DND-41 (cell line): Measurements from ENCODE around the gene CHST3.
A peak's percentile ranks its signal among the peaks of the same experiment; 100 is the strongest.

Experiments
- ATAC-seq: fragments of 200-7000 bp; cut with Tn5 transposase; 3 replicates; pipeline ENCODE4 v1.9.1; 2021; ENCODE audit warnings: low read depth; ENCODE audit not compliant: insufficient read depth
- DNase-seq: peaks from one replicate; pipeline ENCODE4 v3.0.0-alpha.2; 2020
- H2AFZ ChIP-seq: 2 replicates; pipeline ENCODE4 v1.6.0; 2012; ENCODE audit warnings: low read depth, low read length
- H3K27ac ChIP-seq: 2 replicates; pipeline ENCODE4 v1.5.1; 2012; ENCODE audit warnings: low read length, inconsistent platforms
- H3K27me3 ChIP-seq: fragments of 200-600 bp; sonication (generic); 2 replicates; pipeline ENCODE4 v1.6.0; 2012; ENCODE audit warnings: low read length, mild to moderate bottlenecking, inconsistent platforms; ENCODE audit not compliant: insufficient read depth, poor library complexity
- H3K36me3 ChIP-seq: 2 replicates; pipeline ENCODE4 v1.5.1; 2012; ENCODE audit warnings: low read length, inconsistent platforms; ENCODE audit not compliant: insufficient read depth
- H3K4me1 ChIP-seq: 2 replicates; pipeline ENCODE4 v1.5.1; 2012; ENCODE audit warnings: mild to moderate bottlenecking, low read length; ENCODE audit not compliant: insufficient read depth
- H3K4me2 ChIP-seq: 2 replicates; pipeline ENCODE4 v1.6.0; 2012; ENCODE audit warnings: mild to moderate bottlenecking, moderate library complexity, low read length, inconsistent platforms; ENCODE audit not compliant: insufficient read depth
- H3K4me3 ChIP-seq, 2 experiments: fragments of 200-600 bp in 1 of 2; shearing (Covaris generic) in 1 of 2; 2 replicates each; pipeline ENCODE4 v1.5.1; 2012 to 2016; ENCODE audit warnings: inconsistent platforms in 2 of 2, low read length in 2 of 2, mild to moderate bottlenecking in 2 of 2, low read depth in 1 of 2, moderate library complexity in 1 of 2
- H3K79me2 ChIP-seq: 2 replicates; pipeline ENCODE4 v1.6.0; 2012; ENCODE audit warnings: low read length, inconsistent platforms; ENCODE audit not compliant: insufficient read depth
- H3K9ac ChIP-seq: 2 replicates; pipeline ENCODE4 v1.6.0; 2012; ENCODE audit warnings: low read depth, mild to moderate bottlenecking, inconsistent platforms, low read length, moderate library complexity
- H3K9me3 ChIP-seq: 2 replicates; pipeline ENCODE4 v1.5.1; 2012; ENCODE audit warnings: low read length, moderate library complexity, mild to moderate bottlenecking, inconsistent platforms; ENCODE audit not compliant: insufficient read depth, severe bottlenecking
- H4K20me1 ChIP-seq: 2 replicates; pipeline ENCODE4 v1.6.0; 2012; ENCODE audit warnings: low read length; ENCODE audit not compliant: insufficient read depth
- EZH2 ChIP-seq: IDR thresholded peaks from 3 replicates; pipeline ENCODE4 v1.6.1; 2012; ENCODE audit warnings: borderline replicate concordance, low read depth, mild to moderate bottlenecking, moderate library complexity, low read length, inconsistent platforms; ENCODE audit not compliant: severe bottlenecking
- TF ChIP-seq, protein P1 (sequence below): IDR thresholded peaks from 2 replicates; pipeline ENCODE4 v1.5.1; 2012; ENCODE audit warnings: borderline replicate concordance, low read length, moderate library complexity, mild to moderate bottlenecking; ENCODE audit not compliant: poor library complexity, severe bottlenecking; ENCODE audit errors: extremely low read depth

The CHST3 gene

GRCh38 chr10:71969929-71970328 lies 5.7 kb downstream of the CHST3 start:
- no peak for DNase-seq
- Histone ChIP-seq H3K4me1 (no peaks in the 10 kb centered on the region), H3K9me3 (no peaks in the 10 kb centered on the region), H2AFZ (no peak overlapping the region), H3K9ac (no peak overlapping the region), H3K4me3 (no peak overlapping the region), H3K4me2 (no peak overlapping the region), H3K36me3 (no peaks in the 10 kb centered on the region), H3K79me2 (no peaks in the 10 kb centered on the region), H3K27ac (no peak overlapping the region), H3K27me3 (peaks cover 7% of the 10 kb centered on the region), H4K20me1 (no peaks in the 10 kb centered on the region)
- TF ChIP-seq, protein P1, sequence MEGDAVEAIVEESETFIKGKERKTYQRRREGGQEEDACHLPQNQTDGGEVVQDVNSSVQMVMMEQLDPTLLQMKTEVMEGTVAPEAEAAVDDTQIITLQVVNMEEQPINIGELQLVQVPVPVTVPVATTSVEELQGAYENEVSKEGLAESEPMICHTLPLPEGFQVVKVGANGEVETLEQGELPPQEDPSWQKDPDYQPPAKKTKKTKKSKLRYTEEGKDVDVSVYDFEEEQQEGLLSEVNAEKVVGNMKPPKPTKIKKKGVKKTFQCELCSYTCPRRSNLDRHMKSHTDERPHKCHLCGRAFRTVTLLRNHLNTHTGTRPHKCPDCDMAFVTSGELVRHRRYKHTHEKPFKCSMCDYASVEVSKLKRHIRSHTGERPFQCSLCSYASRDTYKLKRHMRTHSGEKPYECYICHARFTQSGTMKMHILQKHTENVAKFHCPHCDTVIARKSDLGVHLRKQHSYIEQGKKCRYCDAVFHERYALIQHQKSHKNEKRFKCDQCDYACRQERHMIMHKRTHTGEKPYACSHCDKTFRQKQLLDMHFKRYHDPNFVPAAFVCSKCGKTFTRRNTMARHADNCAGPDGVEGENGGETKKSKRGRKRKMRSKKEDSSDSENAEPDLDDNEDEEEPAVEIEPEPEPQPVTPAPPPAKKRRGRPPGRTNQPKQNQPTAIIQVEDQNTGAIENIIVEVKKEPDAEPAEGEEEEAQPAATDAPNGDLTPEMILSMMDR: no peak
- TF ChIP-seq EZH2: no peak
- no peak for ATAC-seq

DNA sequence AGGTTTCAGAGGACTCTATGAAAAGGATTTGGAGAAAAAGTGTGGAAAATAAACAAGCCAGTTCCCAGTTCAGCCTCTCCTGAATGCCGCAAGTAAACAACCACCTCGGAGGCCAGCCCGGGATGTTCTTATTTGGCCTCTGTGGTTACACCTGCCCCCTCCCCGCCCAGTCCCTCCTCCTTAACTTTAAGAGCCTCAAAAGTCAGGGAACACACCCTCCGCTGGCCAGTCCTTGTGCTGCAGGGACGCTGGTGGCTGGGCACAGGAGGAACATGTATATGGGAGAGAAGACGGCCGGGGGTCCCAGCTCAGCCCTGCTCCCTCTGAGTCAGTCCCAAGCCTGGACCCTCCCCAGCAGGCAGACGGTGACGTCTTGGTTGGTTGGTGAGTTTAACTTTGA lies 6.1 kb downstream of the CHST3 start:
- H3K36me3 ChIP-seq: no peaks in the 10 kb centered on the region
- peak; percentile 35; the same call in 1 of the 3 replicates for ATAC-seq
- no peak overlapping the region for H3K4me3 ChIP-seq
- peaks cover 7% of the 10 kb centered on the region for H3K27me3 ChIP-seq
- H3K79me2 ChIP-seq: no peaks in the 10 kb centered on the region
- H4K20me1 ChIP-seq: no peaks in the 10 kb centered on the region
- no peak overlapping the region for H3K27ac ChIP-seq
- DNase-seq: no peak
- H3K9me3 ChIP-seq: no peaks in the 10 kb centered on the region
- no peaks in the 10 kb centered on the region for H3K4me1 ChIP-seq
- H3K9ac ChIP-seq: no peak overlapping the region
- H2AFZ ChIP-seq: no peak overlapping the region
- TF ChIP-seq, protein P1: peak; percentile 30
- no peak for TF ChIP-seq EZH2
- H3K4me2 ChIP-seq: no peak overlapping the region

GRCh38 chr10:71970869-71971268 lies 6.7 kb downstream of the CHST3 start:
- H3K9me3 ChIP-seq: no peaks in the 10 kb centered on the region

More at GRCh38 chr10:71970869-71971268, 6.7 kb downstream of the CHST3 start:
- Histone ChIP-seq H3K27ac (no peak overlapping the region), H3K27me3 (peaks cover 7% of the 10 kb centered on the region), H3K36me3 (no peaks in the 10 kb centered on the region), H3K4me2 (no peak overlapping the region), H3K4me1 (no peaks in the 10 kb centered on the region), H3K4me3 (no peak overlapping the region), H3K79me2 (no peaks in the 10 kb centered on the region), H2AFZ (no peak overlapping the region), H3K9ac (no peak overlapping the region), H4K20me1 (no peaks in the 10 kb centered on the region)
- DNase-seq: no peak
- TF ChIP-seq, protein P1: no peak
- no peak for TF ChIP-seq EZH2
- ATAC-seq: no peak
